22Rv1 (cell line): ENCODE measurements around the gene GPC6.

Experiments used
- H3K27ac ChIP-seq: fragments of 450-650 bp; 2 replicates; pipeline ENCODE4 v1.5.1; 2017
- CTCF ChIP-seq: fragments of 450-650 bp; IDR thresholded peaks from 2 replicates; pipeline ENCODE4 v1.5.1; 2017; ENCODE audit warnings: mild to moderate bottlenecking
- ZFX ChIP-seq: fragments of 450-650 bp; IDR thresholded peaks from 2 replicates; pipeline ENCODE4 v1.6.1; 2017; ENCODE audit warnings: antibody characterized with exemption, borderline replicate concordance

The GPC6 gene

GRCh38 chr13:94182185-94182761, 955.7 kb downstream of the GPC6 start:
- H3K27ac ChIP-seq, result peak overlapping the region; percentile 90
- TF ChIP-seq ZFX (no peak), CTCF (no peak)

GRCh38 chr13:94186470-94186869, 959.9 kb downstream of the GPC6 start:
- H3K27ac ChIP-seq, result no peak overlapping the region
- TF ChIP-seq CTCF (no peak), ZFX (no peak)

DNA sequence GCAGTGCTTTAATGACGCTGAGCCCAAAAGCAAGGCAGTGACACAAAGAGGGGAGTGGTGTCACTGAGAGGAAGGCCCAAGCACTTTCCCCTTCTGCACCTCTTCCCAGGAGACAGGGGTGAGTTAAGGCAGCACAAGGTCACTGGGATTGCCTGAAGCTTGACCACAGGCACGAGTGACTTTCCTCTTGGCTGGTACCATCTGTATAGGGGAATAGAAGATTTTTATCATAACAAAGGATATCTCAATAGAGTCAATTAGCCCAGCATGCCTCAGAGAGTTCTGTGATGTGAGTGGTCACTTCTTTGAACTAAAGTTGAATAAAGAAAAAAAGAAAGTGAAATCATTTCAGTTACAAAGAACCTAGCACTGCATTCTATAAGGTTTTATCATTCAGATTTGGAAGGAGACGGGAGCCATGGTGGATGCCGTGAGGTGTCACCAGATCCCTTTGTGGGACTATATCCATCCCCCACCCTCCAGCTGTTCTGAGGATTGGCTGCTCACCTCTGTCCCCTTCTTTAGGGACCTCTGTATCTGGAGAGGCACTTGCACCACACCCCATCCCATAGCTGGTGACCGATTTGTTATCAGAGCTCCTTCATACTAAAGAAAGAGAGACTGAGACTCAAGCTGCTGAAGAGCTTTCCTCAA, 961.7 kb downstream of the GPC6 start:
- H3K27ac ChIP-seq, result no peak overlapping the region
- TF ChIP-seq ZFX, result no peak
- no peak for TF ChIP-seq CTCF

DNA sequence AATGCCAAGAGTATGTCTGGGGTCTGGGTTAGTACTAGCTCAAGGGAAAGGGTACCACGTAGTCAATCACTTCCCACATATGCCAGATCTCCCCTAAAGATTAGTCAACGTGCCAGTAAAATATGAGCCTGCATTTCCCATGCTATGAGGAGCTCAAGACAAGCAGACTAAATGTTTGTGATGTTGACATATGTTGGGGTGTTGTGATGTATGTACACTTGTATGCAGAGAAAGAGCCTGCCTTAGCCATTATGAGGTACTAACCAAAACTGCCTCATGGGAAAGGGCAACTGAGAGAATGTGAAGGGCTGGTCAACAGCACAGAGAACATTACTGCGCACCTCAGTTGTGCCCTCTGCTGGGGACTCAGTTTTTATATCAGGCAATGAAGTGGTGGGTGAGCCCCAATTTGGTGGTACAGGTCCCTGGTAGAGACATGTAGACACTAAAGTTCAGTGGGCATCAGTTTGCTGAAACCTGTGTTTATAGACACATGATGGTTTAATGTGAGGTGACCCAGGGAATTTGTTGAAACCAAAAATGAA, 965.9 kb downstream of the GPC6 start:
- TF ChIP-seq ZFX (no peak), CTCF (peak; percentile 57)
- H3K27ac ChIP-seq, result 0 out of 2 replicates have a peak overlapping the region, but pooled peaks have one; percentile 4

DNA sequence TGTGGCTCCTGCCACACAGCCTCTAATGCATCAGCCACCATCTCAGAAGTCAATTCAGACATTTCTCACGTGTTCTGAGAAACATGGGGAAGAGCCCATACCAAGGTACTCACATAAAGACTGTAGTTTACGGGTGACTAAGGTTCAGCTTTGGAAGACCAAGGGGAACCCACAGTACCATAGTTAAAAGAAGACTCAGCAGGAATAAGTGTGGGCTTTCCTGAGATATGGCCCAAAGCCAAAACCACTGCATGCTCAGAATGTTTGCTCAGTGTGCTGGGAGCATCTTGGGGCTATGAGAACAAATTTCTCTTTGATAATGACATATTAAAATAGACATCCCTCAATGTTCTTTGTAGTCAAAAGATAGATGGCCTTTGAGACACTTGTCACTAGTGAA, 969.1 kb downstream of the GPC6 start:
- 0 out of 2 replicates have a peak overlapping the region, but pooled peaks have one; percentile 2 for H3K27ac ChIP-seq
- TF ChIP-seq ZFX, result no peak
- TF ChIP-seq CTCF, result no peak

DNA sequence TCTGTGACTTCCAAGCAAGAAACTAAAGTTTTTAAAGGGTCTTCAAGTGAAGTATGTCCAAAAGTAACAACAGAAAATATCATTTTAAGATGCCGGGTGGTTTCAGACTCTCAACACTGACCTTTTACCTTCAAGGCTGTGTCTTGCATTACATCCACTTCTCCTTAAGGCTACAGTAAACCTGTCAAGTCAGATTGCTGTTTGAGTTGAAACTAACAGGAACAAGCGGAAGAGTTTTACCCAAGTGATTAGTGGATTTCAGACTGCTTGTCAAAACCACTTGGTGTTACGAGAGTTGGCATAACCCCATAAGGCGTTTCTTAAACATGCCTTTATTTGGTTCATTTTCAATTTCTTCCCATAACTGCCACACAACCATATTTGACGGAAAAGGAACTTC, 969.8 kb downstream of the GPC6 start:
- TF ChIP-seq ZFX, result no peak
- no peak for TF ChIP-seq CTCF
- no peak overlapping the region for H3K27ac ChIP-seq

- peak overlapping the region; percentile 96 for H3K27ac ChIP-seq
- TF ChIP-seq ZFX (no peak), CTCF (no peak)
Observed at GRCh38 chr13:94198681-94199080, 972.1 kb downstream of the GPC6 start.
